SKM-1 treated with dmso at 0.1 percent for 144 hours (cell line): ENCODE data around the gene STX17.

ENCODE experiments used
- DNase-seq: peaks from one replicate; lab custom pipeline; 2025; ENCODE audit not compliant: unreplicated experiment; lab: John Stamatoyannopoulos, UW

The STX17 gene

GRCh38 chr9:99905833-99906402 lies 536 bp upstream of the STX17 start:
- no peak for DNase-seq

GRCh38 chr9:99907208-99907532 lies 716 bp downstream of the STX17 start:
- DNase-seq, result no peak

GRCh38 chr9:99911600-99911999 lies 5.1 kb downstream of the STX17 start:
- no peak for DNase-seq

- no peak for DNase-seq
Measured at GRCh38 chr9:99916650-99917049, 10.2 kb downstream of the STX17 start.

GRCh38 chr9:99918134-99918533 lies 11.7 kb downstream of the STX17 start:
- DNase-seq, result no peak

- DNase-seq, result no peak
Measured at GRCh38 chr9:99919930-99920329, 13.5 kb downstream of the STX17 start.

- no peak for DNase-seq
Measured at GRCh38 chr9:99921875-99922710, 15.6 kb downstream of the STX17 start.

GRCh38 chr9:99922711-99923030 lies 16.2 kb downstream of the STX17 start:
- no peak for DNase-seq

GRCh38 chr9:99925541-99925940 lies 19.1 kb downstream of the STX17 start:
- no peak for DNase-seq

GRCh38 chr9:99929652-99930051 lies 23.2 kb downstream of the STX17 start:
- no peak for DNase-seq

GRCh38 chr9:99931155-99931840 lies 24.8 kb downstream of the STX17 start:
- no peak for DNase-seq

GRCh38 chr9:99936947-99937587 lies 30.6 kb downstream of the STX17 start:
- DNase-seq, result no peak

GRCh38 chr9:99947395-99947794 lies 40.9 kb downstream of the STX17 start:
- no peak for DNase-seq

GRCh38 chr9:99948482-99948881 lies 42.0 kb downstream of the STX17 start:
- no peak for DNase-seq

GRCh38 chr9:99948896-99949295 lies 42.4 kb downstream of the STX17 start:
- DNase-seq, result no peak

- no peak for DNase-seq
Measured at GRCh38 chr9:99953861-99954507, 47.5 kb downstream of the STX17 start.

- no peak for DNase-seq
Measured at GRCh38 chr9:99954819-99955218, 48.4 kb downstream of the STX17 start.

GRCh38 chr9:99955606-99956005 lies 49.2 kb downstream of the STX17 start:
- DNase-seq, result no peak

GRCh38 chr9:99962680-99963261 lies 56.3 kb downstream of the STX17 start:
- DNase-seq, result no peak

GRCh38 chr9:99964336-99964735 lies 57.9 kb downstream of the STX17 start:
- no peak for DNase-seq

- DNase-seq, result no peak
Measured at GRCh38 chr9:99966001-99966400, 59.5 kb downstream of the STX17 start.
